ENCODE results near the gene CDK17. TPM values are rescaled to one million over a fixed set of nuclear protein-coding genes. Genes with fewer than 3 reads are reported as not detected.

Gene CDK17
- total and polyA plus RNA-seq, 2 donors (not counting 1 experiment from before 2014, with no cell fraction given) = 15.6 to 87.8 TPM

DNA sequence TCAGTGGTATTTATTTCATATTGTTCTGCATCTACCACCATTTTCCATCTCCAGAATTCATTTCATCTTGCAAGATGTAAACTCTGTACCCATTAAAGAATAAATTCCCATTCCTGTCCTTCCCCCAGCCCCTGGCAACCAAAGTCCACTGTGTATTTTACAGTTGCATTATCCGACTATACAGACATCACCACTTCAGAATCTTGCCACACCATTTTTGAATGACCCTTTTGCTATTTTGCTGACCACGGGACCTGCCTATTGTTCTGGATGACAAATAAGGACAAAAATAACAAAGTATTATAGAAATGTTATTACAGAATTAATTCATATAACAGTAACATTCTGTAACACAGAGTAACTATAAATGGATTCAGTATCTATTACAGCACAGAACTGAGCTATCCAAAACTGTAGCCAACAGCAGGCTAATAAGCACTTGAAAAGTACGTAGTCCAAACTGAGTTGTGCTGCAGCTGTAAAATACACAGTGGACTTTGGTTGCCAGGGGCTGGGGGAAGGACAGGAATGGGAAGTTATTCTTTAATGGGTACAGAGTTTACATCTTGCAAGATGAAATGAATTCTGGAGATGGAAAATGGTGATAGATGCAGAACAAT lies 61.3 kb downstream of the CDK17 start:
- intact Hi-C loops (cut with micrococcal nuclease) = no loop called here
- Mint-ChIP-seq H3K27ac (no peak overlapping the region), H3K9me3 (ENCODE audit: insufficient read depth) (peaks cover 3% of the 10 kb centered on the region), H3K27me3 (no peaks in the 10 kb centered on the region), H3K4me1 (peaks cover 41% of the 10 kb centered on the region), H3K4me3 (no peak overlapping the region)
- WGBS (ENCODE audit: insufficient coverage) = 100% methylated on average over 1 of the region's 3 CpGs
- POLR2A ChIA-PET = no interaction called here
- Histone ChIP-seq H3K9me3 (ENCODE audit: control extremely low read depth in 1 of 3, control insufficient read depth in 2 of 3, insufficient read depth in 1 of 3, low read length in 2 of 3) (peaks cover 0 to 15% (median 7%) of the 10 kb centered on the region in 3 donors), H4K20me1 (ENCODE audit: control insufficient read depth, insufficient read depth, low read length, poor library complexity, severe bottlenecking) (peaks cover 36% of the 10 kb centered on the region), H3K27me3 (replicated peaks in 1 of 4; ENCODE audit: control extremely low read depth in 1 of 4, control insufficient read depth in 3 of 4, insufficient read depth in 4 of 4, low read length in 3 of 4) (no peaks in the 10 kb centered on the region), H3K4me2 (replicated peaks; ENCODE audit: low read depth, low read length, poor library complexity, severe bottlenecking) (no peak overlapping the region), H2AFZ (ENCODE audit: insufficient read depth, low read depth, low read length, poor library complexity, severe bottlenecking) (no peak overlapping the region), H3K36me3 (replicated peaks in 1 of 2; ENCODE audit: control extremely low read depth in 1 of 2, control insufficient read depth in 1 of 2, extremely low read depth in 1 of 2, insufficient read depth in 2 of 2, low read length in 1 of 2) (no peaks in the 10 kb centered on the region), H3K27ac (ENCODE audit: low read length in 2 of 2) (no peak overlapping the region), H3K79me2 (ENCODE audit: control insufficient read depth, insufficient read depth, low read length) (peaks cover 85% of the 10 kb centered on the region), H3K4me1 (ENCODE audit: control insufficient read depth in 2 of 2, insufficient read depth in 2 of 2, low read length in 2 of 2) (peaks cover 6 to 13% of the 10 kb centered on the region in 2 donors), H3K9ac (ENCODE audit: low read length) (no peak overlapping the region), H3K4me3 (ENCODE audit: control extremely low read depth in 1 of 5, extremely low read depth in 1 of 5, insufficient read depth in 1 of 5, low read depth in 2 of 5, low read length in 4 of 5) (no peak overlapping the region)
- ATAC-seq (ENCODE audit: low read depth) (no peak), DNase-seq (no peak)
- TF ChIP-seq EZH2 (IDR thresholded peaks at IDR 0.05; ENCODE audit: borderline replicate concordance, insufficient read depth, low read depth, low read length, poor library complexity, severe bottlenecking) (no peak), CTCF (IDR thresholded peaks at IDR 0.05) (no peak)
- CTCF ChIA-PET = interaction anchor here (0.6 kb wide), 1 partner anchor 31 kb away, joined by 3 read pairs; no protein-coding TSS in a partner anchor

DNA sequence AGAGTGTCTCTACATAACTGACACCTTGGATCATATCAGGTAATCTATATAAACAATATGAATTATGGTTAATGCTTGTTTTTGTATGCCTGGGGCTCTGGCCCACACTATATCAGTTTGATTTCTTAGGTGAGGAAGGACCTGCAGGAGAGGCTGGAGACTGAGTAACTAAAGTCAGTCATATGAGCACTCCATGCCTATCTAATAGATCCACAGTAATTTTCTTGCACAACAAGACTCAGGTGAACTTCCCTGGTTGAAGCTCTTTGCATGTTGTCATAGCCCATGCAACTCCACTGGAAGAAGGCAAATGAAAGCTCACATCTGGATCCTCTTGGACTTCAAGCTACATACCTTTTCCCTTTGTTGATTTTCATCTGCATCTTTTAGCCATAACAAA lies 62.3 kb downstream of the CDK17 start:
- DNase-seq = no peak
- Histone ChIP-seq H3K4me1 (ENCODE audit: control insufficient read depth in 2 of 2, insufficient read depth in 2 of 2, low read length in 2 of 2) (peaks cover 0 to 5% of the 10 kb centered on the region in 2 donors), H3K4me2 (replicated peaks; ENCODE audit: low read depth, low read length, poor library complexity, severe bottlenecking) (no peak overlapping the region), H2AFZ (ENCODE audit: insufficient read depth, low read depth, low read length, poor library complexity, severe bottlenecking) (no peak overlapping the region), H3K79me2 (ENCODE audit: control insufficient read depth, insufficient read depth, low read length) (peaks cover 85% of the 10 kb centered on the region), H3K27ac (ENCODE audit: low read length in 2 of 2) (no peak overlapping the region), H4K20me1 (ENCODE audit: control insufficient read depth, insufficient read depth, low read length, poor library complexity, severe bottlenecking) (peaks cover 40% of the 10 kb centered on the region), H3K9me3 (ENCODE audit: control extremely low read depth in 1 of 3, control insufficient read depth in 2 of 3, insufficient read depth in 1 of 3, low read length in 2 of 3) (peaks cover 0 to 11% (median 3%) of the 10 kb centered on the region in 3 donors), H3K4me3 (ENCODE audit: control extremely low read depth in 1 of 5, extremely low read depth in 1 of 5, insufficient read depth in 1 of 5, low read depth in 2 of 5, low read length in 4 of 5) (no peak overlapping the region), H3K9ac (ENCODE audit: low read length) (no peak overlapping the region), H3K27me3 (replicated peaks in 1 of 4; ENCODE audit: control extremely low read depth in 1 of 4, control insufficient read depth in 3 of 4, insufficient read depth in 4 of 4, low read length in 3 of 4) (no peaks in the 10 kb centered on the region), H3K36me3 (replicated peaks in 1 of 2; ENCODE audit: control extremely low read depth in 1 of 2, control insufficient read depth in 1 of 2, extremely low read depth in 1 of 2, insufficient read depth in 2 of 2, low read length in 1 of 2) (no peaks in the 10 kb centered on the region)
- intact Hi-C loops (cut with micrococcal nuclease) = no loop called here
- TF ChIP-seq EZH2 (IDR thresholded peaks at IDR 0.05; ENCODE audit: borderline replicate concordance, insufficient read depth, low read depth, low read length, poor library complexity, severe bottlenecking) (no peak), CTCF (IDR thresholded peaks at IDR 0.05) (no peak)
- Mint-ChIP-seq H3K4me1 (peaks cover 33% of the 10 kb centered on the region), H3K27ac (no peak overlapping the region), H3K9me3 (ENCODE audit: insufficient read depth) (peaks cover 3% of the 10 kb centered on the region), H3K27me3 (no peaks in the 10 kb centered on the region), H3K4me3 (no peak overlapping the region)
- ATAC-seq (ENCODE audit: low read depth) = no peak
- CTCF ChIA-PET = interaction anchor here (0.6 kb wide), 1 partner anchor 30 kb away, joined by 3 read pairs; no protein-coding TSS in a partner anchor
- POLR2A ChIA-PET = no interaction called here

Data from B cell (primary cell).